Coronary artery (tissue), 2 donors: Measurements from ENCODE around the gene SPACA4.

Source experiments
- DNase-seq: peaks from one replicate; pipeline ENCODE4 v3.0.0-alpha.2; 2017; ENCODE audit warnings: low spot score
- H3K27ac ChIP-seq, 2 donors: fragments of 200-600 bp; sonication (generic); one replicate each; pipeline ENCODE4 v1.5.1; 2016 to 2019
- H3K4me3 ChIP-seq: fragments of 200-600 bp; sonication (generic); 2 replicates; pipeline ENCODE4 v1.5.1; 2016; ENCODE audit warnings: mild to moderate bottlenecking, moderate library complexity
- CTCF ChIP-seq: fragments of 200-600 bp; sonication (generic); IDR thresholded peaks from one replicate; pipeline ENCODE4 v1.5.1; 2019; ENCODE audit warnings: antibody characterized with exemption

Gene SPACA4

GRCh38 chr19:48627201-48627864 lies 20.8 kb downstream of the SPACA4 start:
- no peak for TF ChIP-seq CTCF
- no peak for DNase-seq
- Histone ChIP-seq H3K4me3 (no peak overlapping the region), H3K27ac (no peak overlapping the region)

- no peak overlapping the region for H3K4me3 ChIP-seq
- TF ChIP-seq CTCF = no peak
- no peak for DNase-seq
- H3K27ac ChIP-seq = no peak overlapping the region
Measured at GRCh38 chr19:48627865-48628314, 21.3 kb downstream of the SPACA4 start.

GRCh38 chr19:48628486-48629296 lies 22.1 kb downstream of the SPACA4 start:
- Histone ChIP-seq H3K27ac (peak overlapping the region in 1 of 2 donors; percentile 13), H3K4me3 (no peak overlapping the region)
- no peak for TF ChIP-seq CTCF
- DNase-seq = no peak

- peak overlapping the region in 1 of 2 donors; percentile 86 for H3K27ac ChIP-seq
- no peak for TF ChIP-seq CTCF
- H3K4me3 ChIP-seq = no peak overlapping the region
- no peak for DNase-seq
Measured at GRCh38 chr19:48629297-48629598, 22.7 kb downstream of the SPACA4 start.

- Histone ChIP-seq H3K4me3 (peak overlapping the region; percentile 12), H3K27ac (peak overlapping the region; percentile 85 to 86)
- DNase-seq = no peak
- no peak for TF ChIP-seq CTCF
Measured at GRCh38 chr19:48629599-48630295, 23.2 kb downstream of the SPACA4 start.

- TF ChIP-seq CTCF = no peak
- Histone ChIP-seq H3K27ac (peak overlapping the region; percentile 85 to 86), H3K4me3 (peak overlapping the region; percentile 12)
- no peak for DNase-seq
Measured at GRCh38 chr19:48630296-48631063, 23.9 kb downstream of the SPACA4 start.
